Neural cell (in vitro differentiated cells): ENCODE data around the gene GABRB1. TPM values are rescaled to one million over a fixed set of nuclear protein-coding genes. Genes with fewer than 3 reads are reported as not detected.

Experiments
- H2AFZ ChIP-seq: fragments of 200-600, 300-800 bp; sonication (generic), shearing (Covaris generic); 2 replicates; pipeline ENCODE4 v1.6.0; 2014; ENCODE audit warnings: low read depth, mild to moderate bottlenecking, antibody characterized with exemption, low read length, moderate library complexity
- H3F3A ChIP-seq: fragments of 200-600 bp; shearing (Covaris generic); 2 replicates; pipeline ENCODE4 v1.6.1; 2016; ENCODE audit warnings: mild to moderate bottlenecking, moderate library complexity, mixed read lengths, antibody characterized with exemption, low read length; ENCODE audit not compliant: insufficient read depth, poor library complexity, severe bottlenecking
- H3K27ac ChIP-seq: fragments of 200-600, 300-800 bp; sonication (generic), shearing (Covaris generic); 2 replicates; pipeline ENCODE4 v1.5.1; 2014; ENCODE audit warnings: mild to moderate bottlenecking, low read length, moderate library complexity
- H3K27me3 ChIP-seq: fragments of 300-800, 200-600 bp; sonication (generic), shearing (Covaris generic); 2 replicates; pipeline ENCODE4 v1.6.0; 2014; ENCODE audit warnings: mild to moderate bottlenecking, low read depth, low read length, moderate library complexity; ENCODE audit not compliant: insufficient read depth
- H3K36me3 ChIP-seq: fragments of 300-800, 200-600 bp; sonication (generic), shearing (Covaris generic); 2 replicates; pipeline ENCODE4 v1.5.1; 2014; ENCODE audit warnings: mild to moderate bottlenecking, antibody characterized with exemption, low read length, moderate library complexity; ENCODE audit not compliant: insufficient read depth
- H3K4me2 ChIP-seq: fragments of 300-800, 200-600 bp; sonication (generic), shearing (Covaris generic); 2 replicates; pipeline ENCODE4 v1.6.0; 2014; ENCODE audit warnings: mild to moderate bottlenecking, low read length
- H3K4me3 ChIP-seq: fragments of 300-800, 200-600 bp; sonication (generic), shearing (Covaris generic); 2 replicates; pipeline ENCODE4 v1.5.1; 2014; ENCODE audit warnings: mild to moderate bottlenecking, low read length, moderate library complexity
- H3K79me2 ChIP-seq: fragments of 200-600 bp; shearing (Covaris generic); replicated peaks from 2 replicates; pipeline ENCODE4 v1.6.0; 2014; ENCODE audit warnings: mild to moderate bottlenecking, low read length, moderate library complexity; ENCODE audit not compliant: insufficient read depth
- H3K9ac ChIP-seq: fragments of 300-800, 200-600 bp; sonication (generic), shearing (Covaris generic); 2 replicates; pipeline ENCODE4 v1.6.1; 2016; ENCODE audit warnings: mild to moderate bottlenecking, low read length, mixed read lengths
- H3K9me2 ChIP-seq: fragments of 200-600 bp; shearing (Covaris generic); 2 replicates; pipeline ENCODE4 v1.6.1; 2016; ENCODE audit warnings: mild to moderate bottlenecking, low read length, mixed read lengths; ENCODE audit not compliant: insufficient read depth
- H3K9me3 ChIP-seq: fragments of 200-600, 300-800 bp; sonication (generic), shearing (Covaris generic); 2 replicates; pipeline ENCODE4 v1.6.1; 2016; ENCODE audit warnings: mild to moderate bottlenecking, mixed run types, low read length, moderate library complexity, mixed read lengths
- H4K20me1 ChIP-seq: fragments of 200-600 bp; shearing (Covaris generic); 2 replicates; pipeline ENCODE4 v1.6.1; 2016; ENCODE audit warnings: mild to moderate bottlenecking, mixed run types; ENCODE audit not compliant: insufficient read depth
- EP300 ChIP-seq: fragments of 450-650 bp; conservative IDR thresholded peaks from 2 replicates; pipeline ENCODE4 v1.6.1; 2014; ENCODE audit warnings: antibody characterized with exemption, mild to moderate bottlenecking, moderate library complexity; ENCODE audit not compliant: poor library complexity, severe bottlenecking
- EZH2 ChIP-seq: fragments of 200-600, 300-800 bp; shearing (Covaris generic), sonication (generic); IDR thresholded peaks from 2 replicates; pipeline ENCODE4 v1.6.1; 2014; ENCODE audit warnings: antibody characterized with exemption, low read length, borderline replicate concordance, mild to moderate bottlenecking; ENCODE audit not compliant: insufficient read depth, poor library complexity, severe bottlenecking
- MXI1 ChIP-seq: fragments of 450-650 bp; conservative IDR thresholded peaks from 2 replicates; pipeline ENCODE4 v1.6.1; 2014; ENCODE audit warnings: antibody characterized with exemption, mild to moderate bottlenecking; ENCODE audit not compliant: poor library complexity, severe bottlenecking
- POLR2AphosphoS5 ChIP-seq: IDR thresholded peaks from 2 replicates; pipeline ENCODE4 v1.6.1; 2012
- RAD21 ChIP-seq: fragments of 450-650 bp; conservative IDR thresholded peaks from 2 replicates; pipeline ENCODE4 v1.6.1; 2014; ENCODE audit warnings: antibody characterized with exemption, mild to moderate bottlenecking, moderate library complexity
- SMC3 ChIP-seq: fragments of 450-650 bp; conservative IDR thresholded peaks from 2 replicates; pipeline ENCODE4 v1.6.1; 2014; ENCODE audit warnings: antibody characterized with exemption, mild to moderate bottlenecking, moderate library complexity; ENCODE audit not compliant: poor library complexity
- TAF1 ChIP-seq: IDR thresholded peaks from 2 replicates; pipeline ENCODE4 v1.6.1; 2012; ENCODE audit warnings: low read depth
- polyA plus RNA-seq: library from polyadenylated mRNA; depleted of rRNA; stranded (reverse); fragments of >200 nt; gene quantifications from 2 replicates; pipeline ENCODE4 v1.2.3, GENCODE V29; 2014
- TF ChIP-seq, protein P1 (sequence below): IDR thresholded peaks from 2 replicates; pipeline ENCODE4 v1.6.1; 2012; ENCODE audit warnings: borderline replicate concordance
- TF ChIP-seq, protein P2 (sequence below): fragments of 450-650 bp; IDR thresholded peaks from 2 replicates; pipeline ENCODE4 v1.5.1; 2014; ENCODE audit warnings: antibody characterized with exemption, mild to moderate bottlenecking, moderate library complexity; ENCODE audit not compliant: poor library complexity, severe bottlenecking

Gene GABRB1
- polyA plus RNA-seq, 1 donor from 2014 or later = 1.0 TPM

DNA sequence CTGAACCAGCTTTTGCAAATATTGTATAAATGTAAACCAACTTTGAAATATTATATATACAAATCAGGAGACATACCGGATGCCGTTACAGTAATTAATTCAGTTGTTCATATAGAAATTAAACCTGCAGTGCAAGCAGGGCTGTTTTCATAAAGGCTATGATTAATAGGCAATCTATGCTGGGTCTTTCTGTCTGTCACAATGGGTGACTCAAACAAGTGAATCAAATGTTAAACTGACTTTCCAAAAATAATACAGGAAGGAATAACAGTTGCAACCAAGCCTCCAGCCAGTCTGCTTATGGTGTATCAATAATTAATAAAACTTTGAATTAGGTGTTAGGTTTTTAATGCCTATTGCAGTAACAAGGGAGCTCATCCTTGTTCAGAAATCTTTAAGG, 43.9 kb downstream of the GABRB1 start:
- Histone ChIP-seq H3K9me3 (no peaks in the 10 kb centered on the region), H3K4me2 (no peak overlapping the region), H2AFZ (no peak overlapping the region), H3K27ac (no peak overlapping the region), H4K20me1 (no peaks in the 10 kb centered on the region), H3K4me3 (no peak overlapping the region), H3K9ac (no peak overlapping the region), H3F3A (no peaks in the 10 kb centered on the region), H3K36me3 (no peaks in the 10 kb centered on the region), H3K79me2 (no peaks in the 10 kb centered on the region), H3K27me3 (no peaks in the 10 kb centered on the region), H3K9me2 (no peaks in the 10 kb centered on the region)
- TF ChIP-seq EP300 (no peak), RAD21 (no peak), EZH2 (no peak), SMC3 (no peak), POLR2AphosphoS5 (no peak), MXI1 (no peak)
- TF ChIP-seq, protein P1, sequence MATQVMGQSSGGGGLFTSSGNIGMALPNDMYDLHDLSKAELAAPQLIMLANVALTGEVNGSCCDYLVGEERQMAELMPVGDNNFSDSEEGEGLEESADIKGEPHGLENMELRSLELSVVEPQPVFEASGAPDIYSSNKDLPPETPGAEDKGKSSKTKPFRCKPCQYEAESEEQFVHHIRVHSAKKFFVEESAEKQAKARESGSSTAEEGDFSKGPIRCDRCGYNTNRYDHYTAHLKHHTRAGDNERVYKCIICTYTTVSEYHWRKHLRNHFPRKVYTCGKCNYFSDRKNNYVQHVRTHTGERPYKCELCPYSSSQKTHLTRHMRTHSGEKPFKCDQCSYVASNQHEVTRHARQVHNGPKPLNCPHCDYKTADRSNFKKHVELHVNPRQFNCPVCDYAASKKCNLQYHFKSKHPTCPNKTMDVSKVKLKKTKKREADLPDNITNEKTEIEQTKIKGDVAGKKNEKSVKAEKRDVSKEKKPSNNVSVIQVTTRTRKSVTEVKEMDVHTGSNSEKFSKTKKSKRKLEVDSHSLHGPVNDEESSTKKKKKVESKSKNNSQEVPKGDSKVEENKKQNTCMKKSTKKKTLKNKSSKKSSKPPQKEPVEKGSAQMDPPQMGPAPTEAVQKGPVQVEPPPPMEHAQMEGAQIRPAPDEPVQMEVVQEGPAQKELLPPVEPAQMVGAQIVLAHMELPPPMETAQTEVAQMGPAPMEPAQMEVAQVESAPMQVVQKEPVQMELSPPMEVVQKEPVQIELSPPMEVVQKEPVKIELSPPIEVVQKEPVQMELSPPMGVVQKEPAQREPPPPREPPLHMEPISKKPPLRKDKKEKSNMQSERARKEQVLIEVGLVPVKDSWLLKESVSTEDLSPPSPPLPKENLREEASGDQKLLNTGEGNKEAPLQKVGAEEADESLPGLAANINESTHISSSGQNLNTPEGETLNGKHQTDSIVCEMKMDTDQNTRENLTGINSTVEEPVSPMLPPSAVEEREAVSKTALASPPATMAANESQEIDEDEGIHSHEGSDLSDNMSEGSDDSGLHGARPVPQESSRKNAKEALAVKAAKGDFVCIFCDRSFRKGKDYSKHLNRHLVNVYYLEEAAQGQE = no peak

DNA sequence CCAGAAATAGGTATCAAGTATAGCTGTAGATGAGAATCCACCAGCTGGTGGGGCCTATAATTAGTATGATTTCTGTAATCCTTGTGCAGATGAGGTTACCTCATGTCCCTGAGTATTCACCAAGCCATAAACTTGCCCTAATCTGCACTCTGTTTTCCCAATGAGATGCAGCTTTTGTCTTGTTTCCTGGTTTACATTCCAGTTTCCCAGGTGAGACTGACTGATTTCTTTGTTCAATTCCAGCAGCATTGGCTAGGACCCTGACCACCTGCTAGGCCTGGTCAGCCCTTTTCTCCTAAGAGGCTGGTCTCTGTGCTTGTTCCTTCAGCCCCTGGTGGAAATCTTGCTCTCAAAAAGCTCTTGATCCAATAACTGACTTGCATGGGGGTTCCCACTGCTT, 44.6 kb downstream of the GABRB1 start:
- Histone ChIP-seq H4K20me1 (no peaks in the 10 kb centered on the region), H2AFZ (no peak overlapping the region), H3K27ac (no peak overlapping the region), H3K4me3 (no peak overlapping the region), H3K4me2 (no peak overlapping the region), H3K27me3 (no peaks in the 10 kb centered on the region), H3K9me2 (no peaks in the 10 kb centered on the region), H3K9me3 (no peaks in the 10 kb centered on the region), H3F3A (no peaks in the 10 kb centered on the region), H3K36me3 (no peaks in the 10 kb centered on the region), H3K9ac (no peak overlapping the region), H3K79me2 (no peaks in the 10 kb centered on the region)
- TF ChIP-seq, protein P2, sequence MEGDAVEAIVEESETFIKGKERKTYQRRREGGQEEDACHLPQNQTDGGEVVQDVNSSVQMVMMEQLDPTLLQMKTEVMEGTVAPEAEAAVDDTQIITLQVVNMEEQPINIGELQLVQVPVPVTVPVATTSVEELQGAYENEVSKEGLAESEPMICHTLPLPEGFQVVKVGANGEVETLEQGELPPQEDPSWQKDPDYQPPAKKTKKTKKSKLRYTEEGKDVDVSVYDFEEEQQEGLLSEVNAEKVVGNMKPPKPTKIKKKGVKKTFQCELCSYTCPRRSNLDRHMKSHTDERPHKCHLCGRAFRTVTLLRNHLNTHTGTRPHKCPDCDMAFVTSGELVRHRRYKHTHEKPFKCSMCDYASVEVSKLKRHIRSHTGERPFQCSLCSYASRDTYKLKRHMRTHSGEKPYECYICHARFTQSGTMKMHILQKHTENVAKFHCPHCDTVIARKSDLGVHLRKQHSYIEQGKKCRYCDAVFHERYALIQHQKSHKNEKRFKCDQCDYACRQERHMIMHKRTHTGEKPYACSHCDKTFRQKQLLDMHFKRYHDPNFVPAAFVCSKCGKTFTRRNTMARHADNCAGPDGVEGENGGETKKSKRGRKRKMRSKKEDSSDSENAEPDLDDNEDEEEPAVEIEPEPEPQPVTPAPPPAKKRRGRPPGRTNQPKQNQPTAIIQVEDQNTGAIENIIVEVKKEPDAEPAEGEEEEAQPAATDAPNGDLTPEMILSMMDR = no peak
- TF ChIP-seq MXI1 (no peak), RAD21 (no peak), SMC3 (no peak), POLR2AphosphoS5 (no peak), TAF1 (no peak), EP300 (no peak), EZH2 (no peak)
- TF ChIP-seq, protein P1 = no peak
